ENCODE results near the gene SLC30A9.

The SLC30A9 gene

DNA sequence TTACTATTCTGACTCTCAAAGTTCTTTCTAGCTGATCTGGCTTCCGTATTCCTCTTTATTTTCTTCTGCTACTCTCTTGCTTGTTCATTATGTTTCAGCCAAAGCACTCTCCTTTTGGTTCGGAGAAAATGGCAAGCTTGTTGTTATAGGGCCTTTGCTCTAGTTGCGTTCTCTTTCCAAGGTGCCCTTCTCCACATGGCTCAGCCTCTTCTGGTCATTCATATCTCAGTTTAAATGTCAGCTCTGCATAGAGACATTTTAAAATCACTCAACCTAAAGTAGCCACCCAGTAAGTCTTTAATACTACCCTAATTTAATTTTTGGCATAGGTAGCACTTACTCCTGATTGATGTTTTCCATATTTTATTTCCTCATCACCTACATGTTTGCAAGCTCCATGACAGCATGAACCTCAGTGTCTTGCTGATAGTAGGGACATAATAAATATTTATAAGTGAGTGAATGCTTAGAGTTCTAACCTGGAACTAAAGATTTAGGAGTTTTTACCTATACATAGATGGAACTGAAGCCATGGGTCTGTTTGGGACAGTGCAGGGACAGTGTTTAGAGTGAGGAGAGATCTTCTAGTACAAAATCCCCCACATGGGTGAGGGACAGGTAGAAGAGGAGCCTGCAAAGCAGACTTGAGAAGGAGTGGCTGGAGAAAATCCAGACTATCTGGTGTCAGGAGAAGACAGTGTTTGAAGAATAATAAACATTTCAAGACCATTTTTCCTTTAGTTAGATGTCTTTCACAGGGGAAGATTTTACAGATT, 17.9 kb downstream of the SLC30A9 start:
- DNase-seq = no peak

DNA sequence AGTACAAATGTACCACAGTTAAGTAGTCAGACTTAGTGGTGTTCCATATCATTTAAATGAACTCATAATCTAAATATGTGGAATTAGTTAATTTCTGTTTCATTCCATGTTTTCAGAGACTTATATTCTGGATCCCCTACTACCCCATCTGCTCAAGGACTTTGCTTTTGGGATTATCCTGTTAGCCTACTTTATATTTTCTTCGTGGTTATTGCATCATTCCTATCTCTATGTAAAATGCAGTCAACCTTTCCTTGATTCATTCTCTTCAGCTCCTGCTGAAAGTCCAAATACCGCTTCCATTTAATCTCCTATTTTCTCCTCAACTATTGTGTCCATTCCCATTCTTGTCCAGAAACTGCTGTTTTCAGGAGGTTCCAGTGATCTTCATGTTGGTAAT, 25.1 kb downstream of the SLC30A9 start:
- no peak for DNase-seq

DNA sequence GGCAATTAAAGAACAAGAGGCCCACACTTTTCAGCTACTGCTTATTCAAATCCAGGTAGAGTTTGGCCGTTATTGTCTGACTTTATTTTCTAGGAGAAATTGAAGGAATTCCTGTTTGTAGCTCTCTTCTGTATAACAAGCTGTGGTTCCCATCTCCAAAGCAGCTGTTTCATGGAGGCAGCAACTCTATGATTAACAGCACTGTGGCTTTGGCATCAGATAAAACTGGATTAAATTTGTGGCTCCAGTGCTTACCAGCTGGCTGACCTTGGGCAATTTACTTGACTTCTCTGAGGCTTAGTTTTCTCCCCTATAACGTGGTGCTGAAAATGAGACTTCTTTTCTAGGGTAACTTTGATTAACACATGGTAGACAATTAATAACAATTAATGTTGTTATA, 28.1 kb downstream of the SLC30A9 start:
- no peak for DNase-seq

DNA sequence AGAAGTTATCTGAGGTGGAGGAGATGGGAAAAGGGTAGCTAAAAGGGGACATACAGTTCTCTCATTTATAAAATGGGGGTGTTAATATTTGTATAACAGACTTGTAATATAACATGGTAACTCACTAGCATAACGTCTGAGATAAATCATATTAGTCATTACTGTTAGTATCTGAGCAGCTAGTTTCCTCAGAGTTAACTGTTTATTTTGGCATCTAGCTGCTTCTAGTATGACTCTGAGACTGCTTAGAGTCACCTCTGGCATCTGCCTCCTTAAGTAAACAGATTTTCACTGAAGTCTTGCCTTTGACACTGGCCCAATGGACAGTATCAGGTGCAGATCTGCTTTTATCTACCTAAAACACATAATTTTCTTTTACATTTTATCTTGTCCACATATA, 58.1 kb downstream of the SLC30A9 start:
- no peak for DNase-seq

DNA sequence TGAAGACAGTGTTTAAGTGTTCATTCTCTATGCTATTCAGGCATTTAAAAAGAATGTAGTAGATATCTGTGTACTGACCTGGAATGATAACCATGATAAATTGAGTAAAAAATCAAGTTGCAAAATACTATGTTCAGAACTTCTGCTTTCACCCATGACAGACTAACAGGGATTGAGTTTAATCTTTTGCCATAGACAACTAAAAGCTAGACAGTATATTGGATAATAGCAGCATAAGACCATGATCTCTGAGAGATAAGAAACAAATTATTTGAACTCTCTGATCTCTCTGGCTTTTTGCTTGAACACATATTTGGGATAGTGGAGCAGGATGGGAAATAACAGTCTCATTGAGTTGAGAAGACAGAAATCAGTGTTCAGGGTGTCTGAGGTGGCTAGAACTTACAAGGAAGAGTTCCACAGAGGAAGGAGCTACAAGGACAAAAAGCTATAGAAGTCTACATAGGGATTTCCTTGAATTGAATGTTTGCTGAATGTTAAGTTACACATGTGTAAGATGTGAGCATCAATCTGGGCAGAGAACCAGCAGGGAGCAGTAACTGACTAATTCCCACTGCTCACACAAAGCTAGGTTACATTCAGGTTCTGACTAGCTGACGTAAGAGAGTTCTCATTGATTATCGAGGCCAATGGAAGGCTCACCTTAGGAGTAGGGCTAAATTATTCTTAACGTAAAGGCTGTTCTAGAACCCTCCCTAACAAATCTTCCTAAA, 60.4 kb downstream of the SLC30A9 start:
- no peak for DNase-seq

DNA sequence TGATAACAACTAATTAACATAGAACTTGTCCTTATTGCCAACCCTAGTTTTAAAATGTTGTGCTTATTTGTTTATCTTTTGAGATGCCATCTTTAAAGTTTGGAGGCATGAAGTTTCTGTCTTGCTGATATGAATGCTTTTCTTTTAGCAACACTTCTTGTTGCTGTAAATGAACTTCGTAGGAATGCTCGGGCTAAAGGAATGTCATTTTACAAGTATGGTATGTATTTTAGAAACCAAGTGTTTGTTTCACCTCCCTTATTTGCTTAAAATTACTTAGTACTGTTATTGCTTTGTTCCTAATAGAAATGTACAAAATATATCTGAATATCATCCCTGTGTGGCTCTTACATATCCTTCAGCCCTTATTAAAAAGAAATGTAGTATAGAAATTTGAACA, 76.1 kb downstream of the SLC30A9 start:
- DNase-seq = no peak

- DNase-seq = no peak
Observed at GRCh38 chr4:42067264-42067663, 76.9 kb downstream of the SLC30A9 start.

DNA sequence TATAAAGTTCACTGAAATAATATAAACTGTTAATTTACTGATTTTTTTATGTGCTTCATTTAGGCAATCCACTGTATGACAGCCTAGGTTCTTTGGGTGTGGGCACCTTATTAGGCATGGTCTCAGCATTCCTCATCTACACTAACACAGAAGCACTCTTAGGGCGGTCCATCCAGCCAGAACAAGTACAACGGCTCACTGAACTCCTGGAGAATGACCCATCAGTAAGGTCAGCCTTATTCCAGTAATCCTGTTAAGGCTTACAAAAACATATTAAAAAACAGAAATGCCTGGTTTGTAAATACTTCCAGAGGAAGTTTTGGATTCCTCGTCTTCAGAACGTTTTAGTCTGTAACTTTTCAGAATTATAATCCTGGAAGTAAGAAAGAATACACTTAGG, 80.1 kb downstream of the SLC30A9 start:
- DNase-seq = no peak

- DNase-seq = no peak
Observed at GRCh38 chr4:42074294-42074693, 84.0 kb downstream of the SLC30A9 start.

- DNase-seq = no peak
Observed at GRCh38 chr4:42078184-42078801, 88.0 kb downstream of the SLC30A9 start.

GRCh38 chr4:42080306-42080705, 90.0 kb downstream of the SLC30A9 start:
- DNase-seq = no peak

- no peak for DNase-seq
Observed at GRCh38 chr4:42083816-42084215, 93.5 kb downstream of the SLC30A9 start.

DNA sequence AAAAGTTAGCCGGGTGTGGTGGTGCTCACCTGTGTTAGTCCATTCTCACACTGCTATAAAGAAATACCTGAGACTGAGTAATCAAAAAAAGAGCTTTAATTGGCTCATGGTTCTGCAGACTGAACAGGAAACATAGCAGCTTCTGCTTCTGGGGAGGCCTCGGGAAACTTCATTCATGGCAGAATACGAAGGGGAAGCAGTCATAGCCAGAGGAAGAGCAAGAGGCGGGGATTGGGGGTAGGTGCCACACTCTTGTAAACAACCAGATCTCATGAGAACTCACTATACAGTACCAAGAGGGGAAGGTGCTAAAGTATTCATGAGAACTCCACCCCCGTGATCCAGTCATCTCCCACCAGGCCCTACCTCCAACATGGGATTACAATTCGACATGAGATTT, 98.1 kb downstream of the SLC30A9 start:
- DNase-seq = no peak

DNA sequence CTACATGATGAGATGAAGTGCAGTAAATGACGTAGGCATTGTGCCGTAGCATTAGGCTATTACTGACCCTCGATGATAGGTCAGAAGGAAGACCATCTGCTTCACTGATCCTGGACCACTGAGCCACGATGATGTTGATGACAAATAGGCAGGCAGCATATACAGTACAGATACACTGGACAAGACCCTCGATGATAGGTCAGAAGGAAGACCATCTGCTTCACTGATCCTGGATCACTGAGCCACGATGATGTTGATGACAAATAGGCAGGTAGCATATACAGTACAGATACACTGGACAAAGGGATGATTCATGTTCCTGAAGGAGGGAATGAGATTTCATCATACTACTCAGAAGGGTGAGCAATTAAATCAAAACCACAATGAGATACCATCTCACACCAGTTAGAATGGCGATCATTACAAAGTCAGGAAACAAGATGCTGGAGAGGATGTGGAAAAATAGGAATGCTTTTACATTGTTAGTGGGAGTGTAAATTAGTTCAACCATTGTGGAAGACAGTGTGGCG, 111.2 kb downstream of the SLC30A9 start:
- no peak for DNase-seq

- DNase-seq = no peak
Observed at GRCh38 chr4:42104521-42104920, 114.2 kb downstream of the SLC30A9 start.

DNA sequence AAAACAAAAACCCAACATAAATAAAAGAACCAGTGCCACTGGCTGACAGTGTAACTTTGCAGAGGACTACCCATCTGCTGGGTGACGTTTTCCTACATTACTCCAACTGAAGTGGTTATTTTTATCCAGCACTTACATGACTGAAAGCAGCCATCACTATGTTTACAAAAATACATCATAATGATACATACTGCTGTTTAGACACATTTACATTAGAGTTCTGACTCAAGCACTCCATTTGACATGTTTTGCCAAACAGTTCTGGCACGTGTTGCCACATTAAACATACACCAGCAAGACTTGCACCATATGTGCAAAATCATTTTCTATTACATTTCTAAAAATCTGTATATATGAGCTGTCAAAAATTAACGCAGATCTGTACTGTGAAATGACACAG, 122.5 kb downstream of the SLC30A9 start:
- no peak for DNase-seq

GRCh38 chr4:42119886-42120285, 129.6 kb downstream of the SLC30A9 start:
- no peak for DNase-seq

DNA sequence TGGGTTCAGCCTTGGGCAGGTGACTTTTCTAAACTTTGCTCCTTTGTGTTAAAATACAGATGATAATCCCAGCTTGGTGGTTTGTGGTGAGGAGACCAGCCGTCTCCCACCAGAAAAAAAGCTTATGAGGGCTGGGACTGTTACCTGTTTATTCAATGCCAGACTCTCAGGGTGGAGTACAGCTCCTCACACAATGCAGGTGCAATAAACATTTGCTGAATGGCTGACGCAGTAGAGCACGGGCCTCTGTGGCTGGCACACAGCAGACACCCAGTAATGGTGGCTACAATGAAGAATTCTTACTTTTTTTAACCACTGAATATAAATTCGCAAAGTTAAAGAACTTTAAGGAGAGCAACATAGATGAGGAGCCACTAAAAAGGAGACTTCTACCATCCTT, 131.9 kb downstream of the SLC30A9 start:
- DNase-seq = no peak

GRCh38 chr4:42123071-42123644, 132.8 kb downstream of the SLC30A9 start:
- DNase-seq = no peak

DNA sequence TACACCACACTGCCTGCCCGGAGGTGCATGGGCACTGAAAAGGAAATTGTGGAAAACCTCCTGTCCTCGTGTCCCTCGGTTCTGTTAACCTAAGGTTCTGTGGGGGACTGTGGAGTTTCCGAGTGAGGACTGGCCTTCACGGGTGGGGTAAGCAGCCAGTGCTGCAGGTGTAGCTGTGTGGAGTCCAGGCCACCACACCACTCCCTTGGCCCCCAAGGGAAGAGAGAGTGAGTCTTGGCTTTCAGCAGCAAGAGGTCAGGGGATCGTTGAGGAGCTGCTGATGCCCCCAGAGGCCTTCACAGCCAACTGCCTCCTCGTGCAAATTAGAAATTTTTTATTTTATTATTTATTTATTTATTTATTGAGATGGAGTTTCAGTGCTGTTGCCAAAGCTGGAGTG, 141.8 kb downstream of the SLC30A9 start:
- no peak for DNase-seq

- DNase-seq = no peak
Observed at GRCh38 chr4:42133006-42133405, 142.7 kb downstream of the SLC30A9 start.

- DNase-seq = no peak
Observed at GRCh38 chr4:42136371-42136770, 146.0 kb downstream of the SLC30A9 start.

Data from NCI-H2171 (cell line).